Measurements from ENCODE around the gene CCNQ.

Gene CCNQ

GRCh38 chrX:153636716-153637115 lies 37.8 kb upstream of the CCNQ start:
- DNase-seq, result no peak

GRCh38 chrX:153635788-153636668 lies 37.1 kb upstream of the CCNQ start:
- no peak for DNase-seq

GRCh38 chrX:153635388-153635787 lies 36.4 kb upstream of the CCNQ start:
- no peak for DNase-seq

GRCh38 chrX:153634832-153635231 lies 35.9 kb upstream of the CCNQ start:
- DNase-seq, result no peak

GRCh38 chrX:153634236-153634635 lies 35.3 kb upstream of the CCNQ start:
- no peak for DNase-seq

GRCh38 chrX:153633607-153634180 lies 34.8 kb upstream of the CCNQ start:
- DNase-seq, result no peak

- DNase-seq, result no peak
Measured at GRCh38 chrX:153633048-153633447, 34.1 kb upstream of the CCNQ start.

GRCh38 chrX:153632595-153632946 lies 33.6 kb upstream of the CCNQ start:
- no peak for DNase-seq

- DNase-seq, result no peak
Measured at GRCh38 chrX:153631907-153632594, 33.1 kb upstream of the CCNQ start.

- no peak for DNase-seq
Measured at GRCh38 chrX:153631346-153631745, 32.4 kb upstream of the CCNQ start.

- DNase-seq, result no peak
Measured at GRCh38 chrX:153628665-153629064, 29.7 kb upstream of the CCNQ start.

GRCh38 chrX:153628129-153628528 lies 29.2 kb upstream of the CCNQ start:
- no peak for DNase-seq

- no peak for DNase-seq
Measured at GRCh38 chrX:153627675-153628111, 28.8 kb upstream of the CCNQ start.

GRCh38 chrX:153626863-153627674 lies 28.1 kb upstream of the CCNQ start:
- DNase-seq, result no peak

- DNase-seq, result no peak
Measured at GRCh38 chrX:153626025-153626633, 27.2 kb upstream of the CCNQ start.

GRCh38 chrX:153625271-153626024 lies 26.5 kb upstream of the CCNQ start:
- no peak for DNase-seq

- no peak for DNase-seq
Measured at GRCh38 chrX:153624196-153625091, 25.5 kb upstream of the CCNQ start.

- DNase-seq, result no peak
Measured at GRCh38 chrX:153623310-153624029, 24.5 kb upstream of the CCNQ start.

- no peak for DNase-seq
Measured at GRCh38 chrX:153622661-153623309, 23.8 kb upstream of the CCNQ start.
